NOMO-1 treated with dmso at 0.1 percent for 144 hours (cell line): Measurements from ENCODE around the gene KCND3.
A peak's percentile ranks its signal among the peaks of the same experiment; 100 is the strongest.

Experiments
- DNase-seq: peaks from one replicate; lab custom pipeline; 2025; ENCODE audit not compliant: unreplicated experiment; lab: John Stamatoyannopoulos, UW

The KCND3 gene

GRCh38 chr1:111733183-111733991 is 256.1 kb downstream of the KCND3 start:
- DNase-seq: peak; percentile 79

- DNase-seq: no peak
Observed at GRCh38 chr1:111732718-111733117, 256.8 kb downstream of the KCND3 start.

GRCh38 chr1:111731956-111732355 is 257.5 kb downstream of the KCND3 start:
- DNase-seq: no peak

- no peak for DNase-seq
Observed at GRCh38 chr1:111730706-111731105, 258.8 kb downstream of the KCND3 start.

GRCh38 chr1:111729946-111730681 is 259.4 kb downstream of the KCND3 start:
- no peak for DNase-seq

GRCh38 chr1:111729271-111729921 is 260.1 kb downstream of the KCND3 start:
- DNase-seq: no peak

- no peak for DNase-seq
Observed at GRCh38 chr1:111727056-111727455, 262.4 kb downstream of the KCND3 start.

GRCh38 chr1:111725192-111725591 is 264.3 kb downstream of the KCND3 start:
- DNase-seq: no peak

- DNase-seq: no peak
Observed at GRCh38 chr1:111723871-111724270, 265.6 kb downstream of the KCND3 start.

- no peak for DNase-seq
Observed at GRCh38 chr1:111723091-111723806, 266.2 kb downstream of the KCND3 start.

- DNase-seq: no peak
Observed at GRCh38 chr1:111720977-111721786, 268.3 kb downstream of the KCND3 start.
